GM12878 (cell line): ENCODE data around the gene POR.

ENCODE experiments used
- ATF3 ChIP-seq: IDR thresholded peaks from 2 replicates; pipeline ENCODE4 v1.6.1; 2011; ENCODE audit warnings: low read depth, mild to moderate bottlenecking, low read length, moderate library complexity, borderline replicate concordance; ENCODE audit errors: extremely low read depth
- NBN ChIP-seq: fragments of 450-650 bp; IDR thresholded peaks from 2 replicates; pipeline ENCODE4 v1.6.1; 2016
- SRF ChIP-seq, 2 experiments: IDR thresholded peaks; 2 replicates each; pipeline ENCODE4 v1.6.1; 2011; ENCODE audit warnings: low read depth in 2 of 2, low read length in 2 of 2, mild to moderate bottlenecking in 1 of 2, moderate library complexity in 1 of 2

- TF ChIP-seq ATF3 (no peak), NBN (no peak), SRF (IDR thresholded peaks at IDR 0.05; ENCODE audit: low read depth in 2 of 2, low read length in 2 of 2) (no peak)
Observed at GRCh38 chr7:75870557-75871161, 44.3 kb upstream of the POR start.
